ENCODE measurements around the gene NKD2.

The NKD2 gene

DNA sequence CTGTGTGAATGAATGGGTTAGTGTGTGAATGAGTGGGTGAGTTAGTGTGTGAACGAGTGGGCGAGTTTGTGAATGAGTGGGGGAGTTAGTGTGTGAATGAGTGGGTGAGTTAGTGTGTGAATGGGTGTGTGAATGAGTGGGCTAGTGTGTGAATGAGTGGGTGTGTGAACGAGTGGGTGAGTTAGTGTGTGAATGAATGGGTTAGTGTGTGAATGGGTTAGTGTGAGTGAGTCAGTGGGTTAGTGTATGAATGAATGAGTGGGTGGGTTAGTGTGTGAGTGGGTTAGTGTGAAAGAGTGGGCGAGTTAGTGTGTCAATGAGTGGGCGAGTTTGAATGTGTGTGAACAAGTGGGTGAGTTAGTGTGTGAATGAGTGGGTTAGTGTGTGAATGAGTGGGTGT, 35.5 kb downstream of the NKD2 start:
- no peak for DNase-seq (ENCODE audit: low spot score)

DNA sequence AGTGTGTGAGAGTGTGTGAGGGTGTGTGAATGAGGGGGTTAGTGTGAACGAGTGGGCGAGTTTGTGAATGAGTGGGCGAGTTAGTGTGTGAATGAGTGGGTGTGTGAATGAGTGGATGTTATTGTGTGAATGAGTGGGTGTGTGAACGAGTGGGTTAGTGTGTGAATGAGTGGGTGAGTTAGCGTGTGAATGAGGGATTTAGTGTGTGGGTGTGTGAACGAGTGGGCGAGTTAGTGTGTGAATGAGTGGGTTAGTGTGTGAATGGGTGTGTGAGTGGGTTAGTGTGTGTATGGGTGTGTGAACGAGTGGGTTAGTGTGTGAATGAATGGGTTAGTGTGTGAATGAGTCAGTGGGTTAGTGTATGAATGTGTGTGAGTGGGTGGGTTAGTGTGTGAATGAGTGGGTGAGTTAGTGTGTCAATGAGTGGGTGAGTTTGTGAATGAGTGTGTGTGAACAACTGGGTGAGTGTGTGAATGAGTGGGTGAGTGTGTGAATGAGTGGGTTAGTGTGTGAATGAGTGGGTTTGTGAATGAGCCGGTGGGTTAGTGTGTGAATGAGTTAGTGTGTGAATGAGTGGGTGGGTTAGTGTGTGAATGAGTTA, 37.5 kb downstream of the NKD2 start:
- no peak for DNase-seq (ENCODE audit: low spot score)

DNA sequence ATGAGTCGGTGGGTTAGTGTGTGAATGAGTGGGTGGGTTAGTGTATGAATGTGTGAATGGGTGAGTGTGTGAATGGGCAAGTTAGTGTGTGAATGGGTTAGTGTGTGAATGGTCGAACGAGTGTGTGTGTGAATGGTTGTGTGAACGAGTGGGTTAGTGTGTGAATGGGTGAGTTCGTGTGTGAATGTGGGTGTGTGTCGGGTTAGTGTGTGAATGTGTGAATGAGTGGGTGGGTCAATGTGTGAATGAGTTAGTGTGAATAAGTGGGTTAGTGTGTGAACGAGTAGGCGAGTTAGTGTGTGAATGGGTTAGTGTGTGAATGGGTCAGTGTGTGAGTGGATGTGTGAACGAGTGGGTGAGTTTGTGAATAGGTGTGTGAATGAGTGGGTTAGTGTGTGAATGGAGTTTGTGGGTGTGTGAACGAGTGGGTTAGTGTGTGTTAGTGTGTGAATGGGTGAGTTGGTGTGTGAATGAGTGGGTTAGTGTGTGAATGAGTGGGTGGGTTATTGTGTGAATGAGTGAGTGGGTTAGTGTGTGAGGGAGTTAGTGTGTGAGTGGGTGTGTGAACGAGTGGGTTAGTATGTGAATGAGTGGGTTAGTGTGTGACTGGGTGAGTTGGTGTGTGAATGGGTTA, 38.8 kb downstream of the NKD2 start:
- DNase-seq (ENCODE audit: low spot score) = no peak

GRCh38 chr5:1048162-1048721, 39.6 kb downstream of the NKD2 start:
- no peak for DNase-seq (ENCODE audit: low spot score)

- no peak for DNase-seq (ENCODE audit: low spot score)
These were observed 40.5 kb downstream of the NKD2 start for GRCh38 chr5:1048861-1049838.

GRCh38 chr5:1050423-1051365, 42.1 kb downstream of the NKD2 start:
- DNase-seq (ENCODE audit: low spot score) = no peak

- DNase-seq (ENCODE audit: low spot score) = no peak
These were observed 42.7 kb downstream of the NKD2 start for GRCh38 chr5:1051366-1051720.

GRCh38 chr5:1052076-1052475, 43.5 kb downstream of the NKD2 start:
- no peak for DNase-seq (ENCODE audit: low spot score)

DNA sequence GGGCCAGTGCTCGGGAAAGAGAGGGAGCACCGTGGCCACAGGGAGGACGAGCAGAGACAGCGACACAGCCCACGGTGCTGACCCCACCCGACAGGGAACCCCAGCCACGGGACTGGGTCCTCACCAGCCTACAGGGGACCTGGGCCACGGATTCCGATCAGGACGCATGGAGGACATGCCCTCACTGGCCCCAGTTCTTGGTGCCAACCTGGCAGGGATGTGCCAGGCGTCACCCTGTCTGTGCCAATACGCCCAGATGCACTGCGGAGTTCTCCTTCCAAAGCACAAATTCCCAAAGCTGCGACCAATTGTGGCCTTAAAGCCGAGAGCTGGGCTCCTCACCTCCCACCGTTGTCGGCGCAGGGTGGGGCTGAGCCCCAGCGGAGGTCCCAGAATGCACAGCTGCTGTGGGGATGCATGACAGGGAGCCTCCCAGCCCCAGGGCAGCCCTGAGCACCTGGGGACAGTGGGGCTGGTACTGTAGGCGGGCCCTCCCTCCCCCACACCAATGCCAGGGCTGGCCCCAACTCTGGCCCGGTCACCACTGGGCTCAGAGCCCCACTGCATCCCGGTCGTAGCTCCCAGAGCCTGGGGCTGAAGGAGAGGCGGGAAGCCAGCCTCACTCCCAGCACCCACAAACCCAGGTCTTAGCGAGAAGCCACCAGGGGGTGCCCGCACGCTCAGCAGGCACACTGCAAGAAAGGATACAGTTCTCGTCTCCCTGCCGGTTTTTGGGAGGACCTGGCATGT, 44.2 kb downstream of the NKD2 start:
- DNase-seq (ENCODE audit: low spot score) = no peak

GRCh38 chr5:1053391-1054017, 44.9 kb downstream of the NKD2 start:
- no peak for DNase-seq (ENCODE audit: low spot score)

DNA sequence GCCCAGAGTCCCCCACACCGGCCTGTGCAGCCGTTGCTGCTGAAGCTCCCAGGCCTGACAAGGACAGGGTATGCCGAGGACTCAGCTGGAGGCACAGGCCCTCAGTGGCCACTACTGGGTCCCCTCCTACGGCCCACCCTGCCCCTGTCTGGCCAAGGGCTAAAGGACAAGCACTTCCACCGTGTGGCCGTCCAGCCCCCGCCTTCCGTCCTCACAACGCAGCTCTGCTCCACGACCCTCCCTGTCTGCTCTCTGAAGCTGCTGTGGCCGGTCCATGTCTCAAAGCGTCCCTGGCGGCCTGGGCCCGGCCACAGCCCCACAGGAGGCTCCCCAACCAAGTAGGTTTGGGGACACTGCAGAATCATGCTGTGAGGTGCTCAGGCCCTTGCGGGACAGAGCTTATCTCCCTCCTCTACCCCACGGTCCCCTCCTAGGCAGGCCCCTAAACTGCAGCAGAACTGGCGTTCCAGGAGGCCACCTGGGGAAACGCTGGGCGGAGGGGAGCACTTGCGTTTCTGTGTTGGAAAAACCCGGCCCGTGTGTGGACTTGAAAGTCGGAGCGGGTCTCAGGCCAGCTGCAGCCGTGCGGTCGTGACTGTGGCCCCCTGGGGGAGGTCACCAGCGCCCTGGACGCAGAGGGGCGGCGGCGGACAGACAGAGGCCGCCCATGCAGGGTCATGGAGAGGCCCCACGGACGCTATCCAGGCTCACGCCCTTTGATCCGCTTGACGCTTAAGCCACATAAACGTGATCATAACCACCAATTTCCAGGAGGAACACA, 45.6 kb downstream of the NKD2 start:
- DNase-seq (ENCODE audit: low spot score) = no peak

DNA sequence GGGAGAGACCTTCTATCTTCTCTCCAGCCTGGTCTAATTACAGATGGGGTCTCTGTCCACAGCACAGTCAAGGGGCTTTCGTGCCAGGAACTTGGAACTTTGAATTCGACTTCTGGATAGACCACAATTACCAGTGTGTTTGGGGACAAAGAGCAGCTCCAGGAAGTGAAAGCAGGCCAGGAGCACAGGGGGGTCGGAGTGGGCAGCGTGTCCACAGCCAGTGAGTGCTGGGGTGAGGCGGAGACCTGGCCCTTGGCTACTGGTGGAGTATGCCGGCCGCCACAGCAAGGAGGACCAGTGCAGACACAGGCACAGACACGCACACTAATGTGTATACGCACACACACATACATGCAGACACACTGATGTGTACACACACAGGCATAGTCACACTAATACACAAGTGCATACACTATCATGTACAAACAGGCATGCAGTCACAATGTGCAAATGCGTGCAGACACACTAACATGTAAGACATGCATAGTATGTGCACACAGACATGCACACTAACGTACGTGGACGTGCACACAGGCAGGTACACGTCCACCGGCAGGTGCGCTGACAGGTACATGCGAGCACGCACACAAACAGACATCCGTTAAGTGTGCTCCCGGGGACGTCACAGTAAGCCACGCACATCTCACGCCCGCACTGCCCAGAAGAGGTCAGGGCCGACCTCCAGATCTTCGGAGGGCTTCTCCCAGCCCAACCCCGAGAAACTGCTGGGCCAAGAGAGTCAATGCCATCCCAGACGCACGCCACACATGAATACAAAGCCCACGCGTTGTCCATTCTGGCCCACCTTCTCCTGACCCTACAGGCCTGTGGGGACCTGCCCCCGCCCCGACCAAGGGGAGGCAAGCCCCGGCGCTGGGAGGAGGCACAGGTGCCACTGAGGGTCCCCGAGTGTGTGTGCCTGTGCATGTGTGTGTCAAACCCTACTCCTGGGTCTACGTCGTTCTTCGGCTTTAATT, 46.5 kb downstream of the NKD2 start:
- no peak for DNase-seq (ENCODE audit: low spot score)

DNA sequence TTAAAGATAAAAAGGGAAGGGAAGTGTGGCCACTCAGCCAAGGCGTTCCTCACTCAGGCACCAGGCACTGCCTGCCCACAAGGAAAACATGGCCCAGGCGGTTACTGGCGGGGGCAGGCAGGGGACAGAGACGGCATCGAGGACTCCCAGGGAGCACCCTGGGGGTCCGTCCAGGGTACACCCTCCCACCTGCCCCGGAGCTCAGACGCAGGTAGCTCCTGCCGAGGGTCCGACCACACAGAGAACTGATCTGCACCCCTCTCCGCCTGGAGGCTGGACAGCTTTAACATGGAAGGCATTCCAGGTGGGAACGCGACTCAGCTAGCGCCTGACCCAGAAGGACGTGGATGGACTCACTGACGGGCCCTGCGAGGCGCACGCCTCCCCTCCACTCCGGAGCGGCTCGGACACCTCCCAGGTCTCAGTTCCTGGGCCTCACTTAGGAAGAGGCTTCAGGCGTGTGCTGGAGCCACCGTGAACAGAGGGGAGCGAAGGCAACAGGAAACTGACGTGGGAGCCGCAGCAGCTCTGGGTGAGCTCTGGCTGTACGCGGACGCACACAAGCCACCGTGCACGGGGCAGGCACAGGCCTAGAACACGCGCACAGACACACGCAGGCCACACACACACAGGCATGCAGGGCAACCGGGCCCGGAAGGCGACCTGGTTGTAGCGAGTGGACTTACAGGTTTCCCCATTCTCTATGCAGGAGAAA, 47.5 kb downstream of the NKD2 start:
- no peak for DNase-seq (ENCODE audit: low spot score)

- DNase-seq (ENCODE audit: low spot score) = no peak
These were observed 48.2 kb downstream of the NKD2 start for GRCh38 chr5:1056611-1057484.

DNA sequence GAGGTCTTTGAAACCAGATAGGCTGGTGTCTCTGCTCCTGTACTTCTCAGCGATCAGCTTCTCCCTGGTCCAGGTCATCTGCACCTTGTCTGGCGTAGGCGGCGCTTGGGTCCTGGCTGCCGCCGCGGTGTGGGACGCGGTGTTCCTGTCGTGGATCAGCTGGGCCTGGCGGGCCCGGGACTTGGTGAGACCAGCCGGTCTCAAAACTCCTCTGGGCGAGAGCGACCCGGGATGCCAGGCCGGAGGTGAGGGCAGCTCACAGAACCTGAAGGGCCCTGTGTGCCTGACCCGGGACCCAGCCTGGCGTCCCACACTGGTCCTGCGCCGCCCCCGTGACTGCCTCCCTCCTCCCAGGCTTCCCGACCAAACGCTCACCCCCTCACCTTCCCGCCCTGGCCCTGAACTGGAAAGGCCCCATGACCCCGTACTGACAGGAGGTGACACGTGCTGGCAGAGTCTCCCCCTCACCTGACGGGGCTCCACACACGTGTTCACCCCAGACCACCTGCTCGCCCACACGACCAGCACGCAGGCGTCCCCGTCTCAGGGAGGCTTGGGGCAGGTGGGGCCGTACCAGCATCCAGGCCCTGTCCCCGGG, 49.0 kb downstream of the NKD2 start:
- DNase-seq (ENCODE audit: low spot score) = no peak

All from CD4-positive, alpha-beta T cell treated with Interleukin-6 at 100 ng/mL for 8 hours (primary cell).